Measurements from ENCODE around the gene NR3C2. TPM values are rescaled to one million over a fixed set of nuclear protein-coding genes. Genes with fewer than 3 reads are reported as not detected.
"Not testable (repeated sequence)": the region's sequence is repeated elsewhere in the genome, so short reads cannot be mapped to it uniquely, and the experiment has no call there.

The NR3C2 gene
- total and polyA plus RNA-seq, 2 of the 4 experiments (the other 2 are of a cell fraction), result 1.1 to 2.3 TPM

GRCh38 chr4:148083073-148083472 lies 359.1 kb downstream of the NR3C2 start:
- H2BK20ac ChIP-seq (ENCODE audit: low read depth, low read length); H4K5ac ChIP-seq (ENCODE audit: low read depth, low read length); H3K79me1 ChIP-seq (ENCODE audit: low read depth in 1 of 2, low read length in 2 of 2); H3K9me1 ChIP-seq (ENCODE audit: insufficient read depth, low read length); H3K27ac ChIP-seq (ENCODE audit: insufficient read depth, low read length); intact Hi-C loops (cut with micrococcal nuclease); H2AFZ ChIP-seq (replicated peaks; ENCODE audit: low read length, poor library complexity); CTCF ChIA-PET; POLR2A ChIA-PET (ENCODE audit: unreplicated experiment); H4K20me1 ChIP-seq (ENCODE audit: insufficient read depth, low read length); H3K9ac ChIP-seq (ENCODE audit: low read depth, low read length); H2BK15ac ChIP-seq (ENCODE audit: low read depth, low read length); H4K8ac ChIP-seq (ENCODE audit: low read depth in 2 of 2, low read length in 2 of 2); ATAC-seq (ENCODE audit: low read depth); H3K4me2 ChIP-seq (ENCODE audit: low read depth, low read length); H3K23ac ChIP-seq (ENCODE audit: low read depth, low read length); H3K18ac ChIP-seq (ENCODE audit: low read depth, low read length); H3K14ac ChIP-seq (replicated peaks; ENCODE audit: low read depth, low read length); H4K91ac ChIP-seq (ENCODE audit: insufficient read depth, low read depth, low read length); H3K4me1 ChIP-seq (ENCODE audit: control insufficient read depth, insufficient read depth, low read length); H3K27me3 ChIP-seq (ENCODE audit: control insufficient read depth, insufficient read depth, low read length); H2AK9ac ChIP-seq (replicated peaks; ENCODE audit: low read depth, low read length, poor library complexity); DNase-seq; dilution Hi-C loops (cut with HindIII; ENCODE audit: low sequenced_read_pairs, unreplicated experiment); H2BK120ac ChIP-seq (ENCODE audit: low read depth, low read length); in situ Hi-C loops (cut with MboI; ENCODE audit: low sequenced_read_pairs); H3K4ac ChIP-seq (ENCODE audit: low read depth, low read length); H3K9me3 ChIP-seq (ENCODE audit: control insufficient read depth, insufficient read depth, low read length); H2AK5ac ChIP-seq (ENCODE audit: low read depth, low read length); BruUV-seq (replicated peaks); H3K4me3 ChIP-seq (ENCODE audit: insufficient read depth, low read depth, low read length); H3K56ac ChIP-seq (ENCODE audit: extremely low read depth, insufficient read depth, low read length); H2BK5ac ChIP-seq (ENCODE audit: low read depth, low read length, poor library complexity, severe bottlenecking): not testable (repeated sequence)
- WGBS, 2 experiments (ENCODE audit: extremely low coverage in 2 of 2, insufficient read length in 1 of 2), result no CpG with 5 or more reads among the region's 4 CpGs
- H3K36me3 ChIP-seq (ENCODE audit: control insufficient read depth, insufficient read depth, low read length), result peaks cover 10% of the 10 kb centered on the region

Measured in IMR-90 (cell line).